ENCODE measurements around the gene IMPG1.

- TF ChIP-seq CTCF (IDR thresholded peaks at IDR 0.05) (no peak), POLR2A (IDR thresholded peaks at IDR 0.05) (no peak)
Measured at GRCh38 chr6:75941509-75941908, 131.0 kb downstream of the IMPG1 start.

Data from upper lobe of left lung (tissue), 4 donors.